ENCODE data around the gene EMX1. TPM values are rescaled to one million over a fixed set of nuclear protein-coding genes. Genes with fewer than 3 reads are reported as not detected.

Gene EMX1
- total RNA-seq, 1 experiment from 2014 or later: 0.72 TPM

DNA sequence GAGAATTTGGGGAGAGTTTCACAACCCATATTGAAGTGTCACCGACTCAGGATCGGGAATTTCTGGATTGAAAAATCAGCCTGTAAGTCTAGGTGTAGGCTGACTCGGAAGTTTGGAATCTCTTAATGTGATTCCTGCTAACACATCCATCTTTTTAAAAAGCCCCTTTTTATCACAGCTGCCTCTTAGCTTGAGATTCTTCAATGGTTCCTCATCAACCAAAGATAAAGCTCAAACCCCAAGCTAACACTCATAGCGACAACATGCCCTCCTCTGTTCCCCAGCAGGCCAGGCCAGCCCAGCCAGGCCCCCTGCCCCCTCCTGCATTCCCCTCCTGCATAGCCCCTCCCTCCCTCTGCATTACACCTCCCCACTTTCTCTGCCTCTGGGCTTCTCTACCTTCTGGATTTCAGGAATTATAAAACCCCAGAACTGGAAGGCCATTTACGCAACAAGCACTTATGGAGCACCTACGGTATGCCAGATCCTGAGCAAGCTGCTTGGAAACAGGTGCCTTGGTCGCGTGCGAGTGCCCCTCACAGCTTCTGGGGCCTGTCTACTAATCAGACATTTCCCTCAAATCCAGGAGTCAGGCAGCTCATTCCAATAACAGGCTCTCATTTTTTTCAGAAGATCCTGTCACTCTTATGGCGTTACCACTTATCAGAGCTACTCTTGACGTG, 63.4 kb downstream of the EMX1 start:
- Histone ChIP-seq H2BK5ac (ENCODE audit: insufficient read length, low read length) (no peak overlapping the region), H3K27ac (ENCODE audit: insufficient read length, low read depth, low read length) (no peak overlapping the region), H3K4ac (ENCODE audit: low read depth, low read length) (no peak overlapping the region), H3K23me2 (ENCODE audit: insufficient read length, low read depth, low read length, poor library complexity, severe bottlenecking) (no peaks in the 10 kb centered on the region), H3K79me2 (ENCODE audit: insufficient read depth, low read length) (no peaks in the 10 kb centered on the region), H3K4me2 (ENCODE audit: insufficient read depth, insufficient read length, low read length) (no peak overlapping the region), H2AFZ (ENCODE audit: low read length) (no peak overlapping the region), H3K18ac (ENCODE audit: insufficient read length, low read depth, low read length) (no peak overlapping the region), H3K14ac (ENCODE audit: insufficient read depth, low read length) (no peak overlapping the region), H3T11ph (ENCODE audit: low read length) (no peak overlapping the region), H3K79me1 (ENCODE audit: insufficient read depth, low read depth, low read length, poor library complexity, severe bottlenecking) (no peaks in the 10 kb centered on the region), H4K5ac (ENCODE audit: insufficient read length, low read depth, low read length) (no peak overlapping the region), H2BK15ac (ENCODE audit: low read depth, low read length) (no peak overlapping the region), H3K23ac (ENCODE audit: insufficient read length, low read depth, low read length) (no peak overlapping the region), H4K8ac (replicated peaks; ENCODE audit: insufficient read length, low read depth, low read length) (no peak overlapping the region), H3K9me3 (ENCODE audit: control insufficient read depth, low read depth, low read length) (no peaks in the 10 kb centered on the region), H2BK12ac (ENCODE audit: insufficient read length, low read depth, low read length) (no peak overlapping the region), H2BK120ac (ENCODE audit: low read depth, low read length, poor library complexity, severe bottlenecking) (no peak overlapping the region), H4K91ac (ENCODE audit: insufficient read length, low read depth, low read length) (no peak overlapping the region), H3K27me3 (ENCODE audit: insufficient read depth, low read length) (no peaks in the 10 kb centered on the region), H2BK20ac (ENCODE audit: low read depth, low read length, poor library complexity, severe bottlenecking) (no peak overlapping the region), H3K56ac (ENCODE audit: insufficient read length, low read depth, low read length) (no peak overlapping the region), H4K20me1 (ENCODE audit: control insufficient read depth, insufficient read depth, insufficient read length) (no peaks in the 10 kb centered on the region), H3K4me1 (ENCODE audit: insufficient read depth, low read length) (peaks cover 3% of the 10 kb centered on the region; the same call in 1 of the 2 replicates), H2AK5ac (ENCODE audit: insufficient read length, low read length) (no peak overlapping the region), H3K9ac (ENCODE audit: extremely low read depth, insufficient read length, low read length) (no peak overlapping the region)
- TF ChIP-seq, protein P1, sequence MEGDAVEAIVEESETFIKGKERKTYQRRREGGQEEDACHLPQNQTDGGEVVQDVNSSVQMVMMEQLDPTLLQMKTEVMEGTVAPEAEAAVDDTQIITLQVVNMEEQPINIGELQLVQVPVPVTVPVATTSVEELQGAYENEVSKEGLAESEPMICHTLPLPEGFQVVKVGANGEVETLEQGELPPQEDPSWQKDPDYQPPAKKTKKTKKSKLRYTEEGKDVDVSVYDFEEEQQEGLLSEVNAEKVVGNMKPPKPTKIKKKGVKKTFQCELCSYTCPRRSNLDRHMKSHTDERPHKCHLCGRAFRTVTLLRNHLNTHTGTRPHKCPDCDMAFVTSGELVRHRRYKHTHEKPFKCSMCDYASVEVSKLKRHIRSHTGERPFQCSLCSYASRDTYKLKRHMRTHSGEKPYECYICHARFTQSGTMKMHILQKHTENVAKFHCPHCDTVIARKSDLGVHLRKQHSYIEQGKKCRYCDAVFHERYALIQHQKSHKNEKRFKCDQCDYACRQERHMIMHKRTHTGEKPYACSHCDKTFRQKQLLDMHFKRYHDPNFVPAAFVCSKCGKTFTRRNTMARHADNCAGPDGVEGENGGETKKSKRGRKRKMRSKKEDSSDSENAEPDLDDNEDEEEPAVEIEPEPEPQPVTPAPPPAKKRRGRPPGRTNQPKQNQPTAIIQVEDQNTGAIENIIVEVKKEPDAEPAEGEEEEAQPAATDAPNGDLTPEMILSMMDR (conservative IDR thresholded peaks at IDR 0.05): no peak
- no peaks in the 10 kb centered on the region for H3K9me3 Mint-ChIP-seq
- peaks cover 12 to 16% of the 10 kb centered on the region in 2 experiments for H3K4me1 Mint-ChIP-seq
- no CpG with 5 or more reads among the region's 11 CpGs for WGBS (ENCODE audit: extremely low coverage, insufficient read length, low lambda C conversion rate)
- H3K27ac Mint-ChIP-seq: no peak overlapping the region
- peaks cover 0 to 6% (median 0%) of the 10 kb centered on the region in 3 experiments; a peak in 4 of 7 replicates for H3K36me3 Mint-ChIP-seq (ENCODE audit: insufficient read depth in 1 of 3, low read depth in 3 of 3)
- H3K4me3 Mint-ChIP-seq: no peak overlapping the region; a peak in 1 of 5 replicates
- H3K27me3 Mint-ChIP-seq (ENCODE audit: low read depth): no peaks in the 10 kb centered on the region
- DNase-seq: no peak
